HG03159 (cell line): Measurements from ENCODE around the gene EDA.
"Not testable (repeated sequence)": the region's sequence is repeated elsewhere in the genome, so short reads cannot be mapped to it uniquely, and the experiment has no call there.

Experiments used
- ATAC-seq: cut with Tn5 transposase; IDR thresholded peaks from one replicate; pipeline ENCODE4 v1.9.1; 2021; ENCODE audit warnings: mild to moderate bottlenecking, moderate library complexity; ENCODE audit not compliant: unreplicated experiment

The EDA gene

DNA sequence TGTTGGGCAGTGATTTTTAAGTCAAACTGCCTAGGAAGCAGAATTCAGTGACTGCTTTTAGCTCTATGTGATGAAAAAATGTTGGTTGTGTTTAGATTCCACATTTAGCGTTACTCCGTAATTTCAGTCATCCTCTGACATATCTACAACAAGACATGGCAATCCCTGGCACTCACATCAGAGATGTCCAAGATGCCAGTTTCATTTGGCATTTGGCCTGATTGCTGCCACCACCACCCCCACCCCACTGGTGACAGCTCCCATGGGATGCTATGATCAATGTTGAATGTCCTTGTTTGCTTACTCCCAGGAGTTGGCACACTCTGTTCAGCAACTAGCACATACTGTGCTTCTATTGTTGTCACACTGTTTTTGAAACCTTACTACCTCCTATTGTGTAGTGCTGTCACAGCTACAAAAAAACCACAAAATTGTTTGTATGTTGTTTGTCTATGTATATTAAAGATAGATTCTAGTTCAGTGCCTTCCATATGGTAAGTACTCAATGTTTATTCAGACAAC is 332.4 kb downstream of the EDA start:
- ATAC-seq = no peak

DNA sequence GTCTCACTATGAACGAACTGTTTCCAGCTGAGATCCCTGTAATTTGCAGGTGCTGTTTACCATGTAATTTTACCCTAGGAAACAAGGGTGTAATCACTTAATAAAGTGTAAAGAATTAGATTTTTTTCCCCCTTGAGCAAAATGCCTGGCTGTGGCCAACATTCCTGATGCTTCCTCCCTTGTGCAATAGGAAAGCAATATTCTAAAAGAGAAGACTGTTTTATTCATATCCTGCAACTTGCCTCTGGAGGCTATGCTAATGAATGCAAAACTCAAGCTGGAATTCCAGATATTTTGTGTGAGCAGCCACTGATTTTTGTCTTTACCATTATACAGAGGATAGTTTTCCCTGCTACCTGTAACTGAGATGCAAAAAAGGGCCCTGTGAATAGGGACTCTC is 335.8 kb downstream of the EDA start:
- no peak for ATAC-seq

DNA sequence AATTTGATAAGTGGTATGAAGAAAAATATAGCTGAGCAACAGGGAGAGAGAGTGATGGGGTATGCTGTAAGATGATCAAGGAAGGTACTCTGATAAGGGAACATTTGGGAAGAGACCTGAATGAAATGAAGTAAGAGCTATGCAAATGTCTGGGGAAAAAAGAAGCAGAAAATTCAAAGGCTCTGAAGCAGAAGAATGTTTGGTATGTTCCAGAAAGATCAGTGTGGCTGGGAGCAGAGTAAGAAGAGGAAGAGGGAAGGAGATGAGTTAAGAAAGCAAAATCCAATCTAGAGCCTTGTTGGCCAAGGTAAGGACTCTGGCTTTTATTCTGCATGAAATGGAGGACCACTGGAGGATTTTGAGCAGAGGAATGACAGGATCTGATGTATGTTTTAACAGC is 343.8 kb downstream of the EDA start:
- ATAC-seq = no peak

GRCh38 chrX:69961365-69962072 is 345.6 kb downstream of the EDA start:
- ATAC-seq = no peak

- ATAC-seq = no peak
Observed at GRCh38 chrX:69968950-69969349, 353.0 kb downstream of the EDA start.

DNA sequence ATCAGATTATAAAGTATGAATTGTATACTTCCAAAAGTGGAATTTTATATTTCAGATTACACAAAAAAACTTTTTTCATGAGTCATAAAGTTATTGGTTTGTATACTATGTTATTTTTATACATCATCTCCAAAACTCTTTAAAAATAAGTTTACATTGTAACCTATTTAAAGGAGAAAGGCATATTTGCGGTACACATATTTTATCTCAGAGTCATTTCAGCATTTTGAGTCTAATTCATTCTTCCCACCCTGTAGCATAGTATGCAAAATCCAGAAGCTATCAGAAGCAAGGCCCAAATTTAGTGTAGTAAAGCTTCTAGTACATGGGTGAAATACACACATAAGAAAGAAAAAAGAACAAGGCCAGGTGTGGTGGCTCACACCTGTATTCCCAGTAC is 353.5 kb downstream of the EDA start:
- ATAC-seq = no peak

GRCh38 chrX:69987691-69988090 is 371.8 kb downstream of the EDA start:
- no peak for ATAC-seq

DNA sequence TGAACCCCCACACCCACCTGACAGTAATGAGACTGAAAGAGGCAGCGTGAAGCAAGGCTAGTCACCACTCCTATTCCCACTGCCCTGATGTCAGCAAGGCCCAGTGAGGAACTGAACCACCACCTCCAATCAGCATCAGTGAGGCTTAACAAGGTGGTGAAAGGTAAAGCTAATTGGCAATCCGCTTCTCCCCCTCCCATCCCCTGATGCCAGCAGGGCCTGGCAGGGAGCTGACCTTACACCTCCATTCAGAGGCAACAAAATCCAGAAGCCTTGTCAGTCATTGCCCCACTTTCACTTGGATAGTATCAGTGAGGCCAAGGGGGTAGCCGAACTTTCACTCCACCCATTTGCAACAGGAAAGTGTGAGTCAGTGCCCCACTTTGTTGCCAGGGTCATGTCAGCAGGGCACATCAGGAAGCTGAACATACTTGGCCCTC is 373.1 kb downstream of the EDA start:
- ATAC-seq = no peak

GRCh38 chrX:69991685-69992084 is 375.8 kb downstream of the EDA start:
- no peak for ATAC-seq

- ATAC-seq = no peak
Observed at GRCh38 chrX:69993494-69993893, 377.6 kb downstream of the EDA start.

DNA sequence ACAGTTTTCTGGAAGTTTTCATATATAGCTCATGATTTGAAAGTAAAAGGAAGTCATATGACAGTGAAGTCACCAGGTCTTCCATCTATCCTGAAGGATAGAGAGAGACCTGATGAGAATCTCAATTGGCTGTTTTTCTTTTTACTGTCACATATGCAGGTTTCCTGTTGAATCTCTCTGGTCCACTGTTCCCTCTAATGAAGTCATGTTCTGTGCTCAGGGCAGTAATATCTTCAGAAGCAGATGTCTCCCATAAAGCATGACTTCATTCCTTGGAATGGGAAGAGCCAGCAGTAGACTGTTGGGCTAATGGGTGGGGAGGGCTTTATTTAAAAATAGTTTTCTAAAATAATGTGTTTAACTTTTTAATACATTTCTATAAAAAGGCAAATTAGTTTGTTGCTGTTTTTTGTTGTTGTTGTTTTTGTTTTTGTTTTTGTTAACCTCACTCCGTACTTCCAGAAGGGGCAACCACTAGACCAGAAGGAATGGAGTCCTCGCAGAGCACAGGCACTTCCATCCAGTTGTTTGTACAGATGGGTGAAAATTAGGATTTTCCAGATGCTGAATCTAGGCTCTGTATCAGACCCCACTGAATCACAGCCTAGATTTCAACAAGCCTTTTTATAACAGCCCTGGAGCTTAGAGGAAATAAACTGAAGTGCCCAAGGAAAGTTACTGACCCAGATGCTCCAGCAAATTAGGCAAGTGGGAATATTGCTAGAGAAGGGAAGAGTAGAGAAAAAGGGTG is 379.6 kb downstream of the EDA start:
- no peak for ATAC-seq

DNA sequence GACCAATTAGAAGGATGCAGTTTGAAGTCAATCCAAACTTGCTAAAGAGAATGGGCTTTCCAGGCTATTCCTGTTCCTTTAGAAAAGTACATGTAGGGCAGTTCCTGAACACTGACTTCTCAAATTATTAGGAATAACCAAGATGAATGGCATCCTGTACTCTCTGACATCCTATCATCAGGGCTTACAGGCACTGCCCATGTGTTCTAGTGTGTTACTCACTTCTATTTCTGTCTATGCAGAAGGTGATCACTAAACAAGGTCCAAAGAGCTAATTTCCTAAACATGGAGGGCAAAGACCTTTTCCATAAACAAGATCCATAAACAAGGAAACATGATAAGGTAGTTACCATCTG is 380.2 kb downstream of the EDA start:
- no peak for ATAC-seq

- not testable (repeated sequence) for ATAC-seq
Observed at GRCh38 chrX:69998299-69998698, 382.4 kb downstream of the EDA start.

DNA sequence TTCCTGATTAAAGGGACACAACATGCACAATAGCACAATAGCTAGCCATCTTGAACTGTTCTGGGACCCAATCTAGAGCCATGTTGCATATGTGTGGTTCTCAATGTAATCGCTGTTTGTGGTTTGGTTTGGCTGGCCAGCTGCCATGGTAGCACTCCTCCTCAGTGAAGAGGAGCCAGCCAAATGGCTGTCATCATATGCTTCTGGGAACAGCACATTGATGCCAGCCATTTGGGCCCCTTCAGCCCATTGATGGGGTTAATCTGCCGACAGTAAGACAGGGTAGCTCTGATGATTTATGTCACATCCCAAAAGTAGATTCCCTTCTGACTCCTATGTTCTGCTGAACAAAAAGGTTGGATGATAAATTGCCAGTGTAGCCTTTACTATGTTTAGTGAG is 385.4 kb downstream of the EDA start:
- no peak for ATAC-seq

- ATAC-seq = no peak
Observed at GRCh38 chrX:70001708-70002341, 385.9 kb downstream of the EDA start.

GRCh38 chrX:70007946-70008345 is 392.0 kb downstream of the EDA start:
- no peak for ATAC-seq

- ATAC-seq = no peak
Observed at GRCh38 chrX:70009049-70009448, 393.1 kb downstream of the EDA start.

GRCh38 chrX:70009970-70010369 is 394.1 kb downstream of the EDA start:
- no peak for ATAC-seq

- no peak for ATAC-seq
Observed at GRCh38 chrX:70012756-70013155, 396.8 kb downstream of the EDA start.

GRCh38 chrX:70013466-70014381 is 397.8 kb downstream of the EDA start:
- ATAC-seq = no peak

DNA sequence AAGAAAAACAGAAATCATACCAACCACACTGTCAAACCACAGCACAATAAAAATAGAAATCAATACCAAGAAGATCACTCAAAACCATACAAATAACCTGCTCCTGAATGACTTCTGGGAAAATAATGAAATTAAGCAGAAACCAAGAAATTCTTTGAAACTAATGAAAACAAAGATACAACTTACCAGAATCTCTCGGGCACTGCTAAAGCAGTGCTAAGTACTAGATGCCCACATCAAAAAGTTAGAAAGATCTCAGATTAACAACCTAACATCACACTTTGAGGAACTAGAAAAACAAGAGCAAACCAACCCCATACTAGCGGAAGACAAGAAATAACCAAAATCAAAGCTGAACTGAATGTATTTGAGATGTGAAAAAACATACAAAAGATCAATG is 400.6 kb downstream of the EDA start:
- ATAC-seq = no peak
